CD14-positive monocyte (primary cell): ENCODE data around the gene MORN4. TPM values are rescaled to one million over a fixed set of nuclear protein-coding genes. Genes with fewer than 3 reads are reported as not detected.

ENCODE experiments used
- DNase-seq, 3 donors: peaks; one replicate each; pipeline ENCODE4 v3.0.0-alpha.2; 2011 to 2022
- H2AFZ ChIP-seq: 2 replicates; pipeline ENCODE4 v1.6.0; 2012; ENCODE audit warnings: mild to moderate bottlenecking, low read depth, low read length, inconsistent platforms; ENCODE audit not compliant: insufficient read depth, poor library complexity, severe bottlenecking
- H3K27ac ChIP-seq, 2 donors: 1 replicate in 1 of 2; 2 replicates in 1 of 2; pipeline ENCODE4 v1.5.1; 2012 to 2013; ENCODE audit warnings: low read length in 2 of 2, control low read depth in 1 of 2, inconsistent platforms in 1 of 2, low read depth in 1 of 2, mild to moderate bottlenecking in 1 of 2
- H3K27me3 ChIP-seq, 2 donors: one replicate each; pipeline versions ENCODE4 v1.6.0 to v1.6.1; 2011 to 2013; ENCODE audit warnings: low read length in 2 of 2; ENCODE audit not compliant: control insufficient read depth in 2 of 2, insufficient read depth in 2 of 2
- H3K36me3 ChIP-seq, 2 donors: replicated peaks in 1 of 2; 1 replicate in 1 of 2; 2 replicates in 1 of 2; pipeline versions ENCODE4 v1.5.1 to v1.6.1; 2012 to 2013; ENCODE audit warnings: low read length in 2 of 2, control low read depth in 1 of 2, inconsistent platforms in 1 of 2, mild to moderate bottlenecking in 1 of 2; ENCODE audit not compliant: insufficient read depth in 2 of 2, control insufficient read depth in 1 of 2
- H3K4me1 ChIP-seq, 2 donors: 1 replicate in 1 of 2; 2 replicates in 1 of 2; pipeline versions ENCODE4 v1.5.1 to v1.6.1; 2012 to 2013; ENCODE audit warnings: low read length in 2 of 2, control low read depth in 1 of 2, inconsistent platforms in 1 of 2, mild to moderate bottlenecking in 1 of 2, moderate library complexity in 1 of 2; ENCODE audit not compliant: insufficient read depth in 2 of 2, control insufficient read depth in 1 of 2
- H3K4me2 ChIP-seq: replicated peaks from 2 replicates; pipeline ENCODE3; 2012; ENCODE audit warnings: low read length, moderate library complexity, mild to moderate bottlenecking; ENCODE audit not compliant: poor library complexity, severe bottlenecking; ENCODE audit errors: extremely low read depth
- H3K4me3 ChIP-seq, 3 experiments: fragments of 200-600 bp in 1 of 3; sonication (generic) in 1 of 3; replicated peaks in 1 of 3; 1 replicate in 2 of 3; 2 replicates in 1 of 3; pipeline ENCODE4 v1.5.1; 2011 to 2013; ENCODE audit warnings: low read length in 3 of 3, mild to moderate bottlenecking in 3 of 3, control low read depth in 2 of 3, low read depth in 2 of 3, inconsistent platforms in 1 of 3, moderate library complexity in 1 of 3
- H3K79me2 ChIP-seq: 2 replicates; pipeline ENCODE4 v1.6.0; 2012; ENCODE audit warnings: mild to moderate bottlenecking, control low read depth, inconsistent platforms, low read length, moderate library complexity; ENCODE audit not compliant: insufficient read depth
- H3K9ac ChIP-seq: 2 replicates; pipeline ENCODE4 v1.6.0; 2017; ENCODE audit warnings: low read length, mild to moderate bottlenecking; ENCODE audit not compliant: insufficient read depth, poor library complexity, severe bottlenecking
- H3K9me3 ChIP-seq, 2 donors: replicated peaks in 1 of 2; 1 replicate in 1 of 2; 2 replicates in 1 of 2; pipeline versions ENCODE4 v1.5.1 to v1.6.1; 2012 to 2013; ENCODE audit warnings: low read length in 2 of 2, control low read depth in 1 of 2; ENCODE audit not compliant: control insufficient read depth in 1 of 2, insufficient read depth in 1 of 2
- H4K20me1 ChIP-seq: 2 replicates; pipeline ENCODE4 v1.6.0; 2012; ENCODE audit warnings: mild to moderate bottlenecking, low read length, control low read depth, moderate library complexity; ENCODE audit not compliant: insufficient read depth
- H3K27ac Mint-ChIP-seq, 7 donors: one replicate each; pipeline ENCODE4 v1.8.0; 2020; ENCODE audit warnings: mild to moderate bottlenecking in 7 of 7, mixed read lengths in 7 of 7, moderate library complexity in 6 of 7, inconsistent platforms in 2 of 7
- H3K27me3 Mint-ChIP-seq, 3 donors: one replicate each; pipeline ENCODE4 v1.8.0; 2021 to 2022; ENCODE audit warnings: low read depth in 3 of 3, mild to moderate bottlenecking in 3 of 3, mixed read lengths in 3 of 3, moderate library complexity in 3 of 3, inconsistent platforms in 1 of 3
- H3K36me3 Mint-ChIP-seq, 2 donors: one replicate each; pipeline ENCODE4 v1.8.0; 2020; ENCODE audit warnings: mixed read lengths in 2 of 2, inconsistent platforms in 1 of 2, mild to moderate bottlenecking in 1 of 2
- H3K4me1 Mint-ChIP-seq: one replicate; pipeline ENCODE4 v1.8.0; 2020; ENCODE audit warnings: mild to moderate bottlenecking, mixed read lengths
- H3K4me3 Mint-ChIP-seq, 2 donors: one replicate each; pipeline ENCODE4 v1.8.0; 2020; ENCODE audit warnings: mild to moderate bottlenecking in 2 of 2, mixed read lengths in 2 of 2, moderate library complexity in 1 of 2
- H3K9me3 Mint-ChIP-seq, 7 donors: one replicate each; pipeline ENCODE4 v1.8.0; 2020 to 2022; ENCODE audit warnings: mixed read lengths in 7 of 7, mild to moderate bottlenecking in 6 of 7, moderate library complexity in 6 of 7, inconsistent platforms in 2 of 7
- CTCF ChIP-seq: fragments of 200-600 bp; IDR thresholded peaks from one replicate; pipeline ENCODE4 v1.8.0; 2022; ENCODE audit warnings: antibody characterized with exemption, mild to moderate bottlenecking
- WGBS: methylation state at CpG from one replicate; pipeline ENCODE4 v1.1.5; 2013; ENCODE audit warnings: missing lambda C conversion rate; ENCODE audit not compliant: insufficient coverage; 5-methylcytosine and 5-hydroxymethylcytosine counted together
- intact Hi-C, 2 donors: fragments of 100-400 bp; cut with micrococcal nuclease; formaldehyde crosslinking; loops; one replicate each; pipeline versions ENCODE4 v1.15.0 to v1.15.1; 2023
- polyA plus RNA-seq, 3 donors: library from polyadenylated mRNA; depleted of rRNA in 1 of 3; unstranded in 2 of 3; stranded (reverse) in 1 of 3; fragments of 300-500 nt in 2 of 3; fragments of >200 nt in 1 of 3; fragmentation: Illumina TruSeq in 2 of 3; gene quantifications; 1 replicate in 2 of 3; 2 replicates in 1 of 3; pipeline ENCODE4 v1.2.3, GENCODE V29; 2012 to 2021

The MORN4 gene
- polyA plus RNA-seq, 3 donors: not detected

DNA sequence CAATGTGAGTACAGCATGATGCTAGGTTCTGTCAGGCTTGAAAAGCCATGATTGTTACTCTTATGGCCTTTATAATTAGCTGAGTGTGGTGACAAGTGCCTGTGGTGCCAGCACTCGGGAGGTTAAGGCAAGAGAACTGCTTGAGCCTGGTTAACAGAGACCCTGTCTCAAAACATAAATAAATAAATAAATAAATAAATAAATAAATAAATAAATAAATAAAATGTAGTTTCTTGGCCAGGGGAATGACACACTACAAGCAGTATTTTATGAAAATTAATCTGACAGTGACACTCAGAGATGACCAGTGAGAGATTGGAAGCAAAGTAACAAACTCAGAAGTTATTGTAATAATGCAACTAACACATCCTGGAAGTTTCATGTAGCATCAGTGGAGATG is 2.3 kb upstream of the MORN4 start:
- Mint-ChIP-seq H3K4me1 (peaks cover 19% of the 10 kb centered on the region), H3K27me3 (peaks cover 2 to 6% (median 5%) of the 10 kb centered on the region in 3 donors), H3K4me3 (no peak overlapping the region), H3K36me3 (no peaks in the 10 kb centered on the region), H3K9me3 (no peaks in the 10 kb centered on the region), H3K27ac (no peak overlapping the region)
- no peaks in the 10 kb centered on the region for H3K9me3 ChIP-seq
- H2AFZ ChIP-seq: no peak overlapping the region
- H3K4me2 ChIP-seq: no peak overlapping the region
- no peak overlapping the region for H3K27ac ChIP-seq
- H4K20me1 ChIP-seq: no peaks in the 10 kb centered on the region
- intact Hi-C loops: no loop called here
- no peak for DNase-seq
- WGBS: no CpG with 5 or more reads among the region's 1 CpG
- no peaks in the 10 kb centered on the region for H3K79me2 ChIP-seq
- peaks cover 15 to 18% of the 10 kb centered on the region in 2 donors for H3K4me1 ChIP-seq
- H3K4me3 ChIP-seq: no peak overlapping the region
- no peak overlapping the region for H3K9ac ChIP-seq
- no peaks in the 10 kb centered on the region for H3K36me3 ChIP-seq
- no peak for TF ChIP-seq CTCF
- H3K27me3 ChIP-seq: no peaks in the 10 kb centered on the region

GRCh38 chr10:97633921-97634320 is 621 bp upstream of the MORN4 start:
- WGBS: 97% methylated on average over 6 of the region's 8 CpGs
- Mint-ChIP-seq H3K36me3 (no peaks in the 10 kb centered on the region), H3K9me3 (no peaks in the 10 kb centered on the region), H3K4me1 (peaks cover 15% of the 10 kb centered on the region), H3K4me3 (peak overlapping the region; percentile 95 to 99), H3K27ac (peak overlapping the region in 2 of 7 donors; percentile 72), H3K27me3 (peaks cover 2 to 6% (median 5%) of the 10 kb centered on the region in 3 donors)
- H3K79me2 ChIP-seq: no peaks in the 10 kb centered on the region
- H3K4me1 ChIP-seq: peaks cover 11 to 12% of the 10 kb centered on the region in 2 donors
- peak overlapping the region; percentile 98 for H2AFZ ChIP-seq
- H3K9ac ChIP-seq: no peak overlapping the region
- peak overlapping the region; percentile 90 for H3K4me2 ChIP-seq
- DNase-seq: no peak
- H3K9me3 ChIP-seq: no peaks in the 10 kb centered on the region
- peak; percentile 23 for TF ChIP-seq CTCF
- no peak overlapping the region for H3K27ac ChIP-seq
- peak overlapping the region; percentile 65 to 83 (median 74) for H3K4me3 ChIP-seq
- H4K20me1 ChIP-seq: no peaks in the 10 kb centered on the region
- intact Hi-C loops: loop anchor here in 1 of 2 donors (5.0 kb wide), 1 partner anchor 132 kb away; no protein-coding TSS in a partner anchor
- no peaks in the 10 kb centered on the region for H3K36me3 ChIP-seq
- no peaks in the 10 kb centered on the region for H3K27me3 ChIP-seq
